Retina (tissue), 1 donor: ENCODE results near the gene ZSWIM4.

Experiments
- DNase-seq: peaks from one replicate; pipeline ENCODE4 v3.0.0-alpha.2; 2016

ZSWIM4 gene

GRCh38 chr19:13880059-13881043 lies 85.1 kb downstream of the ZSWIM4 start:
- DNase-seq, result peak; percentile 97

DNA sequence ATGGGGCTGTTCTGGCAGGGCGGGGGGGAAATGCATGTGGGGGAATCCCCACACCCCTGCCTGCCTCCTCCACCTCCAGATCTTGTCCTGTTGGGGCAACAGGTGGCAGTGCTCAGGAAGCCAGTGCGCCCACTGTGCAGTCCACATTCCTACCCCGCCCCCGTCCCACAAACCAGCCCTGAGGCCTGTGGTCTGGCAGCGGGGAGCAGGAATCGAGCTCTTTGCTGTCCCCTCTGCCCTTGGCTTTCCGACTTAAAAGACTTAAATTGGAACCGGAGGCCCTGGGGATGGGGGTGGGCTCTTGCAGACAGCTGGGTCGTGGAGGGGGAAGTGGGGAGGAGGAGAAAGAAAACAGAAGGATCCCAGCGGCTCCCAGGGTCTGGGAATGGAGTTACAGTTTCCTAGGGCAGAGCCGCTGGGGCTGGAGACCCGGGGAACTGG lies 86.0 kb downstream of the ZSWIM4 start:
- peak; percentile 63 for DNase-seq
